Stimulated activated CD4-positive, alpha-beta T cell treated with anti-CD3 and anti-CD28 coated beads, TNF-alpha, amount 100 ng/mL, for 1 hour (primary cell): ENCODE measurements around the gene FBLN1.
"Not testable (repeated sequence)": the region's sequence is repeated elsewhere in the genome, so short reads cannot be mapped to it uniquely, and the experiment has no call there.

ENCODE experiments used
- DNase-seq, 3 donors: peaks; one replicate each; pipeline ENCODE4 v3.0.0-alpha.2; 2020; ENCODE audit warnings: low read depth in 3 of 3, low spot score in 1 of 3

FBLN1 gene

DNA sequence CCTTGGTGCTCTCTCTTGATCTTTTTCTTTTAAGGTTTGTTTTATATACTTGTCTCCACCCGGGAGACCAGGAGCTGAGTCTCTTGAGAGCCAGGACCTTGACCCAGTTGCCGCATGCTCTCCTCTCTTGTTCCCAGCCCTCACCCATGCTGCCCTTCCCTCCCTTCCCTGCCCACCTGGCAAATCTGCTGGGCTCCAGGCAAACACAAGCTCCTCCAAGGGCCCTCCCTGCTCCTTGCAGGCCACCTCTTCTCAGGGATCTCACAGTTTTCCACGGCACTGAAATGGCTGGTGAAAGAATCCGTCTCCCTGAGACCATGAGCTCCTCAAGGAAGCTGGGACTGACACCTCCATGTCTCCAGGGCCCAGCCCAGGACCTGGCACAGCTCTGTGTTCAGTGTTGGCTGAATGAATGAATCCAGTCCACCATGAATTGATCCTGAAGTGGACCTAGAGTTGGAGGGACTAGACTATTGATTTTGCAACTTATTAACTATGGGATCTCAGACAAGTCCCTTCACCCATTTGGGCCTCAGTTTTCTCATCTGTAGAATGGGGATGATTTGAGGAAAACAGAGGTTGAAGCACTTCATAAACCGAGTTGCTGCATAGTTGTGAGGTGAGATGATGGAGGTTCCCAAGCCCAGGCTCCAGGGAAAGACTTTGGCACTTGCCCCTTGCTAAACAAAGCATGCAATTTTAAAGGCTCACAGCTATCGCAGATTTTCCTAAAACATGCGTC is 25.1 kb upstream of the FBLN1 start:
- no peak for DNase-seq

DNA sequence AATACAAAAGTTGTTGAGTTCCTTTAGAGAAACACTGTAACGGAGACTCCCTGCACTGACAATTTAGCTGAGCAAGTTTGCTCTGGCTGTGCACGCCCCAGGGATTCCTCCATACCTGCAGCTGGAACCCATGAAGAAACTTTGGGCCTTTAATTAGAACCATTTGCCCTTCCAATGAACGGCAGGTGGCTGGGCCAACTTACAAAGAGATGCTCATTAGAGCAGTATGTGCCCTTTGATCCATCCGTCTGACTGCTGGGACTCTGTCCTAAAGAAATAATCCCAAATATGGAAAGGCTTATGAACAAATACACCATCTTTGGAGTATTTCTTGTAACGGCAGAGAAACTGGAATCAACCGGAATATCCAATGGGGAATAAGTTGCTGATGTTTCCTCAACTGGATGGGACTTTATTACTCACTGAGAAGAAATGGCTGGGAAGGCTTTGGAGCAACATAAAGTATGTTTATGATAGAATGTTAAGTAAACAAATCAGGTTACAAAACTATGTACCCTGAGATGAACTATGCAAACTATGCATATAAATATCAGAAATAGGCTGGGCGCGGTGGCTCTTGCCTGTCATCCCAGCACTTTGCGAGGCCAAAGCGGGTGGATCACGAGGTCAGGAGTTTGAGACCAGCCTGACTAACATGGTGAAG is 24.4 kb upstream of the FBLN1 start:
- DNase-seq = no peak

DNA sequence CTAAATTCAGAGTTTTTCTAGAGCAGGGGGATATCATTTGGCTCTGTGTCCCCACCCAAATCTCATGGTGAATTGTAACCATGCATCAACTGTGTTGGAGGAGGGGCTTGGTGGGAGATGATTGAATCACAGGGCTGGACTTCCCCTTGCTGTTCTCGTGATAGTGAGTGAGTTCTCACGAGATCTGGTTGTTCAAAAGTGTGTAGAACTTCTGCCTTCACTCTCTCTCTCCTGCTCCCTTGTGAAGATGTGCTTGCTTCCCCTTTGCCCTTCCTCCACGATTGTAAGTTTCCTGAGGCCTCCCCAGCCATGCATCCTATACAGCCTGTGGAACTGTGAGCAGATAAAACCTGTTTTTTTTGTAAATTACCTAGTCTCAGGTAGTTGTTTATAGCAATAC is 22.0 kb upstream of the FBLN1 start:
- DNase-seq = no peak

DNA sequence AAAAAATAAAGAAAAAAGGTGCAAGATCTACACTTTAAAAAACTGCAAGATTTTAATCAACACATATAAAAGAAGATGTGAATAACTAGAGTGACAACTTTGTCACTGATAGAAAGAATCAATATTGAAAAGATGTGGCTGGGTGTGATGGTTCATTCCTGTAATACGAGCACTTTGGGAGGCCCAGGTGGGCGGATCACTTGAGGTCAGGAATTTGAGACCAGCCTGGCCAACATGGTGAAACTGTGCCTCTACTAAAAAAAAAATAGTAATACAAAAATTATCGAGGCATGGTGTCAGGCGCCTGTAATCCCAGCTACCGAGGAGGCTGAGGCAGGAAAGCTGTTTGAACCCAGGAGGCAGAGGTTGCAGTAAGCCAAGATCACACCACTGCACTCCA is 21.0 kb upstream of the FBLN1 start:
- no peak for DNase-seq

DNA sequence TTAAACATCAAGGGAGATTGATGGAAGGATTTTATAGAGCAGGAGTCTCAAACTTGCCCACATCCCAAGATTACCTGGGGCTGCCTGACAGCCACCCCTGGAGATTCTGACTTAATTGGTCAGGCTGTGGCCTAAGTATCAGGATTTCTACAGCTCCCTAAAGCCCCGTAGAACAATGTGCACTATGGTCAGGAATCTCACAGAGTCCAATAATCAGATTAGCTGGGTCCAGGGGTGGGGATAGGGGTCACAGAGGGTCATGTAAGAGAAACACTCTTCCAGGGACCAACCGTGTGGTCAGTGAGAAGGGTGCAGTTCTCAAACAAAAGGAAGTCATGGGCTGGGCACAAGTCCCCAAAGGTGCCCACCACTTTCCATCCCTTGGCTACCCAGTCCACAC is 20.5 kb upstream of the FBLN1 start:
- no peak for DNase-seq

DNA sequence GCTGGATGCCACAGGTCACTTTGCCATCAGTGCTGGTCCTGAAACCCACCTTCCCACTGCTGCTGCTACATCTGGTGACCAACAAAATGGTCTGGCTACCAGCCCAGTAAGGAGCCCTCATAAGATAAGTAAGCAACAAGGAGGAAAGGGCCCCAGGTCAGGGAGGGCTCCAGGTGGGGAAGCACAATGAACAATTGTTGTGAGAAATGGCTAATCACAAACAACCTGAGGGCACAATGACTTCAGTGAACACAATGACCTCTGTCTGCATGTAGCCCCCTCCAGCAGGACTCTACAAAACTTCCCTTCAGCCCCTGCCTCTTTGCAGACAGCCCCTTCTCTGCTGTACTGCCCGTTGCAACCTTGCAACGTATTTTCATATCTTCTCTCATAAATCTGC is 19.4 kb upstream of the FBLN1 start:
- no peak for DNase-seq

DNA sequence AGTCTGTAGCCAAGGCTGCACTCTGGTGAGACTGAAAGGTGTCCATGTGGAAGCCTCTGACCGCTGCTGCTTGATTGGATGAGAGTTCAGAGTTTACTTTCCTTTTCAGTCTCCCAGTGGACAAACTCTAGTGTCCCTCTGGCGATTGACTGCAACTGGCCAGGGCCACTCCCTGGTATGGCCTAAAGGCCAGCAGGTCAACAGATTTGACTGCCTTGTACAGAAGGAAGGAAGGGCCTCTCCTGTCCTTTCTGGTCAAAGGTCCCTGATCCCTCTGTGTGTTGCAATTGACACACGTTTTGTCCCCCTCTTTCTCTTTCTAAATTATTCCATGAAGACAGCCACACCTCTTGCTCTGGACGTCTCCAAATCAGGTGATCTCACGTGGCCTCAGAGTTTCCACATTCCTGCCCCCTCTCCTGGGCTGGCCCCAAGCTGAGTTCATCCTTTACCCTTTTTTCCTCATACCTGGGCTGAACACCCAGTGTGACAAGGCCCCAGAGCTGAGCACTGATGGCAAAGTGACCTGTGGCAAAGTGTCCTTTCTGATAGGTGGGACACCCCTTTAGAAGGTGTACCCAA is 18.7 kb upstream of the FBLN1 start:
- no peak for DNase-seq

DNA sequence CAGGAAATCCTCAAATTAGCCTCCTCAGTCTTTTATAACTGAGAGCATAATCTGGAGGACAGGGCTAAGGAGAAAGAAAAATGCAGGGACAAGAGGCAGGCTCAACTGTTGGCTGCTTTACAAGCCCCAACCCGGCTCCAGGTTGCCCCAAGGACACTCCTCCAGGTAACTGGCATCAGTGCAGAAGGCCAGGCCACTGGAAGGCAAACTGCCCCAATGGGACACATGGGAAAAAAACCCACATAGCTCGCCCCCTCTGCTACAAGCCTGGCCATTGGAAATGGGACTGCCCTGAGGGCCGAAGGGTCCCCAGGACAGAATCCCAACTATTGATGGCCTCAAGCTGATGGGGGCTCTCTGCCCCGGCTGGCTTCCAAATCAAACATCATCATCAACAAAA is 17.9 kb upstream of the FBLN1 start:
- no peak for DNase-seq

DNA sequence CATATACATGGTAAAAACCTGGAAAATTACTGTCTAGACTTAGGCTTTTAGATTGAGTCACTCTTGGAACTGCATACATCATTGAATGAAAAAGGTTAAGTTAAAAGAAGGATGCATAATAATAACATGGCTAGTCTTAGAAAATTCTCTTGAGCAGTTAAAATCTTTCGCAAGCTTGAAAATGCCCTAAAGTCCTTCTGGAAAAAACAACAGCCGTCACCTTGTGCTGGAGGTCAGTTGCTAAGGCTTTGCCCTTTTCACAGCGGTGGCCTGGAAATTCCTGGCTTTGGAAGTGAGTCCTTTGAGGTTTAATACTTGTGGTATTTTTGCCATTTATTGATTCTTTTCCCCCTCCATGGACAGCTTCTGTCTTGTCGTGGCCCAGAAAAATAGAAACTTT is 17.4 kb upstream of the FBLN1 start:
- DNase-seq = no peak

DNA sequence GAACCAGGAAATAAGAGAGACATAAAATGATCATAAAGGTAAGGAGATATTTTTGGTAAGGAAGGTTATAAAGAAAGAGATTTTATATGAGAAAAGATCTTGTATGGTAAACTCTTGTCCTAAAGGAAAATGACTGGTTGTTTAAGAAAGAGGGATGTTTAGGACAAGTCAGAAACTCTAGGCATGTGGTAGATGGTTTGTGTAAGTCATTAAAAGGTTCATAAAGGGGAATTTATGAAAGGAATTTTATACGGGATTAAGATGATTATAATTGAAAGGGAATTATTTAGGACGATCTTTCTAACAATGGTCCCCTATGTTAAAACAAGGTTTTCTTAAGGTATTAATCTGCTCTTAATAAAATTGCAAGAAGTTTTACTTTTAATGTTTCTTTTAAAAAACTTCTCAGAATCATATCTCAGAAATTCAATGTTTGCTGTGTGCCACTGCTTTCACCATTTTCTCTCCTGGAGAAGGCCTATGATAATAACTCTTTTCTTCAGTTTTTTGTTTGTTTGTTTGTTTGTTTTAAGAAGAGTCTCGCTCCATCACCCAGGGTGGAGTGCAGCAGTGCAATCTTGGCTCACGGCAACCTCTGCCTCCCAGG is 13.8 kb upstream of the FBLN1 start:
- DNase-seq = no peak

DNA sequence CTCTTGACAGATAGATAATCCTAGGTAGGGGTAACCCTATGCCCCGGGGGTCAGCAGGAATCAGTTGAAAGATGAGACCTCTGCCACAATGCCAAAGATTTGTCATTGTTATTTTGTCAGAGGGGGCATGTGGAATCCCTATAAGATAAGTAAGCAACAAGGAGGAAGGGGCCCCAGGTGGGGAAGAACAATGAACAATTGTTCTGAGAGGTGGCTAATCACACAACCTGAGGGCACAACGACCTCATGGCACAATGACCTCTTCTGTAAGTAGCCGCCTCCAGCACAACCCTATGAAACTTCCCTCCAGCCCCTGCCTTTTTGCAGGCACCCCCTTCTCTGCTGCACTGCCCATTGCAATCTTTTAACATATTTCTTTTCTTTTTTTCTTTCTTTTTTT is 11.8 kb upstream of the FBLN1 start:
- DNase-seq = no peak

DNA sequence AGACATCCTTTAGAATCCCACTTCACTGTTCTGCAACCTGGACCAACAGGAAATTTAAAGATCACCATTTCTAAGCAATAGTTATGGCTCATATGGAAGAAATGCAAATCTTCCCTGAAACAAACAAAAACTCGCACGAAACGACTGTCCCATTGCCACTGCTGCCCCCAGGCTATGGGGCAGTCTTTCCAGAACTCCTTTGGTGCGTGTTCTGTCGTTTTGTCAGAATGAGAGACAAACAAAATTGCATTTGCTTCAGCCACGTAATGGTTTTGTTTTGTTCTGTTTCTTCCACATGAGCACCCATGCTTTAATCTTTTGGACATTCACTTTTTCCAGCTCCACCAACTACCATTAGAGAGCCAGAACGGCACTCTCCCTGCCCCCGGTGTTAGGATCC is 10.8 kb upstream of the FBLN1 start:
- DNase-seq = no peak

DNA sequence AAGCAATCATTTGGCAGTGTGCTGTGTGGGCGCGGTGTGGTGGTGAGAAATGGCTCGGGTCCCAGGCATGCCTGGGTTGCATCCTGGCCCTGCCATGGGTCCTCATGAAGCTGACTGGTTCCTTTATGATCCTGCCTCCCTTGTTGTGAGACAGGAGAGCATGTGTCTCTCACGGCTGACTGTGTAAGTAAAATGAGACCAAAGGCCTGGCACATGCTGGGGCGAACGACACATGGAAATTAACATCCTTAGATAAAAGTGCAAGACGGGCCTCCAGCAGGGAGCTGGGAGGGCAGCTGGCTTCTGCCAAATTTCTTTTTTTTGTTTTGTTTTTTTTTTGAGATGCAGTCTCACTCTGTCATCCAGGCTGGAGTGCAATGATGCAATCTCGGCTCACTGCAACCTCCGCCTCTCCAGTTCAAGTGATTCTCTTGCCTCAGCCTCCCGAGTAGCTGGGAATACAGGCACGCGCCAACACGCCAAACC is 9.4 kb upstream of the FBLN1 start:
- DNase-seq = no peak

DNA sequence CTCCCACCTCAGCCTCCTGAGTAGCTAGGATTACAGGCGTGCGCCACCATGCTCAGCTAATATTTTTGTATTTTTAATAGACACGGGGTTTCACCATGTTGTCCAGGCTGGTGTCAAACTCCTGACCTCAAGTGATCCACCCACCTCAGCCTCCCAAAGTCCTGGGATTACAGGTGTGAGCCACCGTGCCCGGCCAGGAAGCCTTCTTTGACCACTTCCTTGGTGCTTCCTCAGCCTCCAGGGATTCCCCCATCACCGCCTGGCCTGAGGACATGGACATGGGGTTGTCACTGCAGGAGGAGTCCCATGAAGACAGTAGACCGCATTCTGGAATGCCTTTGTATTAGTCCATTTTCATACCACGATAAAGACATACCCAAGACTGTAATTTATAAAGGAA is 8.4 kb upstream of the FBLN1 start:
- not testable (repeated sequence) for DNase-seq

DNA sequence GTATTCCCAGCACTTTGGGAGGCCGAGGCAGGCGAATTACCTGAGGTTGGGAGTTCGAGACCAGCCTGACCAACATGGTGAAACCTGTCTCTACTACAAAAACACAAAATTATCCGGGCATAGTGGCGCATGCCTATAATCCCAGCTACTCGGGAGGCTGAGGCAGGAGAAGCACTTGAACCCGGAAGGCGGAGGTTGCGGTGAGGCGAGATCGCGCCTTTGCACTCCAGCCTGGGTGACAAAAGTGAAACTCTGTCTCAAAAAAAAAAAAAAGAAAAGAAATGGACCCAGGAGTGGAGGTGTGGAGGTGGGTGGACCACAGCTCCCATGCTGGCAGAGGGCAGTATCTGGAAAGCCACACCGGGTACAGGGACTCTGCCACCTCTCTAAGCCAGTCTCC is 7.1 kb upstream of the FBLN1 start:
- not testable (repeated sequence) for DNase-seq

DNA sequence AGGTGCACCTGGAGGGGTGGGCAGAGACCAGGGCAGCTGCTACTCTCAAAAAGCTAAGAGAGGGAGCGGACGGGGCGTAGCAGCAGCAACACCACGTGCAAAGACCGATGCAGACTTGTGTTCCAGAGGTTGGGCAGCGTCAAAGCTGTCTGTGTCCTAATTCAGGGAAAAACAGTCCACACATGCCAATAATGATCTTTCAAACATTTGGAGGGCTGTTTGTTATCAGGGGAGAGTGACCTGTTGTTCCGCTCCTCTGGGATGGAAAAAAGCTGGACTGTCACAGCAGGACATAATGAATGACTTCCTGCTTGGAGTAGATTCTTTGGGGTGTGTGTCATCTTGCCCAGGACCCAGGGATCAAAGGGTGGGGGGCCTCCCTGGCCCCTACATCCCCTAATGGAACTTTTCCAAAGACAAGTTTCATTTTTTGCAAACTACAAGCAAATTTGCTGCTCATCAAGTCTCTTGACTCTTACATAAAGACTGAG is 6.2 kb upstream of the FBLN1 start:
- DNase-seq = no peak

DNA sequence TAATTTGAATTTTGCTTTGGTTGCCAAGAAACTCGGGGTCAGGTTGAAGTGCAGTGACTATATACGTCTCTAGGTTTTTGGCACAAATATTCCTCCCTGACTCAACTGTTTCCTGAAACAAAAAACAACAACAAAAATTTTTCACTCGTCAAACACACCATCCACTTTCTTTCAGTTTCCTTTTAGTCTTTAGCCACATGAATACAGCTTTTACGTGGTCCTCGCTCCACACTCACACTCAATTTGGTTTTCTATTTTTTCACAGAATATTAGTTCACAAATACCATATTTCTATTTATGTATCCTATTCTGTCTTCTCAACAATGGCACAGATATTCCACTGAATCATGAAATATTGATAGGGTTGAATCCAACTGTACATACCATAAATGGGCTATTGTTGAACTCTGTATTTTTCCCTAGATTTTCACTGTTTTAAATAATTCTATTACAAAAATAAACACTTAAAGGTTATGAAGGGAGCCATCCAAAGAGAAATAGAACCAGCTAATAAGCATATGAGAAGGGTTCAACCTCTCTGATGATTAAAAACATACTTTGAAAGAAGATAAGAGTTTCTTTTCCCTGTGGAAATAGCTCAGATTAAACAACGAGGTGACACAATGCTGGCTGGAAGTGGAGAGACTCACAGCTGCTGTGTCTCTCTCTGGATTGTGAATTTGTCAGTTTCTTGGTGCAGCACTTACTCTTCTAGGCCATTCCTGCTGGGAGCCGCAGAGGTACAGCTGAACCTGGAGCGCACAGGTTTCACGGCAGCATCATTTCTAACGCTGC is 5.1 kb upstream of the FBLN1 start:
- no peak for DNase-seq

DNA sequence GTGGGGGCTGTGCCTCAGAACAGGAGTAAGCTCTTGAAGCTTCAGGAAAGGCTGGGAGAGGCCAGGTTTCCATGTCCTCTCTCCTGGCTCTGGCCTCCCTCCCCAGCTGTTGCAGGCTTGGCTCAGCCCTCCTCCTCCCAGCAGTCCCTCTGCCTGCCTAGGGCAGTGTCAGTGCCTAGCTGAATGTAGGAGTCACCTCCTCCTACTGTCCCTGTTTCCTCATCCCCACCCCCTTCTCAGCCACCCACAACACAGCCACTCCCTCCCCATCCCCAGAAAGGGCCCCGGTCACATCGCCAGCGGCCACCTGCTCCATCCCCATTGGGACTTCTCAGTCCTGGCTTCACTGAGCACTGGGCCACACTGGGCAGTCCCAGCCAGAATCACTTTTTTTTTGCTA is 2.9 kb upstream of the FBLN1 start:
- no peak for DNase-seq

DNA sequence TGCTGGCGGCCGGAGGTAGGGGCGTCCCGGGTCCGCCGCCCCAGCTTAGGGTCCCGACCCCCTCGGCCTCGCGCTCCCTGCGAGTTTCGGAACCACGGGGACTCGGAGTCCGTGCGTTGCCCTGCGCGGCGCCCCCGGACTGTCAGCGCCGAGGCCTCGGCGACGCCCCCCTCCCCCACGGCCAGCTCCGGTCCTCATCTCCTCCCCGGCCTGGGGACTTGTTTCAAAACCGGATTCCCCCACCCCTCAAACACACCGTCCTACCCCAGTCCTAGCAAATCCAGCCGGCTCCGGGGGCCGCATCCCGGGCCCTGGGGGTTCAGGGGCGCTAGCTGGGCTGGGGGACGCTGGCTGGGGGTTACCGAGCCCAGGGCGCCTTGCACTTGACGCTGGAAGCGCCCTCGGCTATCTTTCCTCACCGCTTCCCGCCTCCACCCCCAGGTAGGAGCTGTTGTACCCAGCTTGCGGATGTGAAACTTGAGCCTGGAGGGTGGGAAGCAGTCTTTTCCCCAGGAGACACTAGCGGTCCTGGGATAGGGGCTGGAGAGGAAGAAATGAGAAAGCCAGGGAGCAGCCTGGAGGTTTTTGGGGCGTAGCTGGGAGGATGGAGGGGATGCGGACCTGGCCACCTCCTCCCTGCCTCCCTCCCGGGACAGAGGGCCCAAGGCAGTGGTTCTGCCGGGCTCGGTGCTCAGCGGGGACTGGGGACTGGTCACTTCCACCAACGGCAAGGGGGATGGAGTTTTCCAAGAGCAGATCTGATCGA is 550 bp downstream of the FBLN1 start:
- DNase-seq = no peak

DNA sequence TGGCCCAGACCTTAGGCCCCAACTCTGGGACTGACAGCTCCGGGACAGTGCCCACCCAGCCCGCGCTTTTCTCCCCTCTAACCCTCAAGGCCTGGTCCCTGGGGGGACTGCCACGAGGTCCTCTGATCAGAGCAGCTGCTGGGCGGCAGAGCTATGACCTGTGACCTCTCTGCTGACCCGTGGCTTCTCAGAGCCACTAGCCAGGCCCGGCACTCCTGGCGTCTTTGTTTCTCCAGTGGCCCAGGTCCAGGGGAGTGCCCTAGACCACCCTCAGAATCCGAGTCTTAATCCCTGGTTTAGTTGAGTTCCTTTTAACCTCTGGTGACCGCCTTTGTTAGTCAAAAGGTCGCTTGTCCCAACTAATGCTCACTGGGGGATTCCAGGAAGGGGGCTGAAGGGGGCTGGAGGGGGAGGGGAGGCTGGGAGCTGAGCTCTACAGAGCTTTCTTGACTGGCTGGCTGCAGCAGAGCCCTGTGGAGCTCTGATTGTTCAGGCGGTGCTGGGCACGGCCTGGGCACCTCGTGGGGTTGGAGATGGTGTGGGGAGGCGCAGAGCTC is 1.2 kb downstream of the FBLN1 start:
- no peak for DNase-seq
